HG03378 (cell line): ENCODE results near the gene KLHL40.

Experiments used
- ATAC-seq: cut with Tn5 transposase; IDR thresholded peaks from one replicate; pipeline ENCODE4 v1.9.1; 2021; ENCODE audit warnings: mild to moderate bottlenecking, moderate library complexity; ENCODE audit not compliant: unreplicated experiment

KLHL40 gene

DNA sequence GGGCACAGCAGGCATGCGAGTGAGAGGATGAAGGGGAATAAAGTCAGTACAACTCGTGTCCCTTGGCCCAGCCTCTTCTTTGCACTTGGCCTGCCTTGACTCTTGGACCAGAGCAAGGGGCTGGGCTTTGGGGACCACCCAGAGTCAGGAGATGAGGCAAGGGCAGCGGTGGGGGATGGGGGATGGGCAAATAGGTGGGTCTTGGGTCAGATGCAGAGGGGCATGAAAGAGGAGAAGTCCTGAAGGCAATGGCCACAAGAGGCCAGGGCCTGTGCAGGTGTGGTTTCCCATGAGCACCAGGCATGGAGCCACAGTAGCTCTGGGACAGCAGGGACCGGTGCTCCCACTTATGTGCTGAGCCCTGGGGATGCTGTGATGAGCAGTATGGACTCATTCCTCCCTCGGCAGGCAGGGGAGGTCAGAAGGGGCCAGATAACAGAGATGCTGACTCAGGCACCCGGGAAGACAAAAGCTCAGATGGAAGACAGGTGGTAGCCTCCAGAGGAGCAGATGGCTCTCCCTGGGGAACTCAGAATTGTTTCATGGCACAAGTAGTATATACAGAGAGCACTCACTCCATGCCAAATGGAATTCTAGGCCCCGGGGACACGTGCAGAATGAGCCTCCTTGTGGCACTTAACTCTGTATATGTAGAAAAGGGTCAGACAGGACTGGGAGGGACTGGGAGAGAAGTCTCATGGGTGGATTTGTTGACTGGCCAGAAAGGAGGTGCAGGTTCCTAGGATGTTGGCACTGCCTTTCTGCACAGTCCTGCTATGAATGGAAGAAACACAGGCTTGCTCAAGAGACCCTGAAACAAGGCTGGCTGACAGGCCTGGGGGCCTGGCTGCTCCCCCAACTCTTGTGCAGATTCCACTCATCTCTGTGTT, 17.6 kb upstream of the KLHL40 start:
- ATAC-seq, result no peak

DNA sequence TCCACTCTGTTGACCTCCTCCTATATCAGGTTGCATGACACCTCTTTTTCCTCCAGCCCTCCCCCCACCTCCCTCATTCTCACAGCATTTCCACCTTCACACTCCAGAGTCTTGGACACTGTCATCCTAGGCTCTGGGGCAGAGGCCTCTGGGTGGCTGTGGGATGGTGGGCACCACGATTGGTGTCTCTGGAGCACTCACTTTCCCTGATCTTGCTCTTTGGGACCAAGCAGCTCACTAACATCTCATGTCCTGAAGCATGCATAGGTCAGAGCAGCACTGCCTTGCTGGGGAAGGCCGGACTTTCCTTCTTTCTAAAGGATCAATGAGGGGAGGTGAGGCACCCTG, 16.9 kb upstream of the KLHL40 start:
- no peak for ATAC-seq

DNA sequence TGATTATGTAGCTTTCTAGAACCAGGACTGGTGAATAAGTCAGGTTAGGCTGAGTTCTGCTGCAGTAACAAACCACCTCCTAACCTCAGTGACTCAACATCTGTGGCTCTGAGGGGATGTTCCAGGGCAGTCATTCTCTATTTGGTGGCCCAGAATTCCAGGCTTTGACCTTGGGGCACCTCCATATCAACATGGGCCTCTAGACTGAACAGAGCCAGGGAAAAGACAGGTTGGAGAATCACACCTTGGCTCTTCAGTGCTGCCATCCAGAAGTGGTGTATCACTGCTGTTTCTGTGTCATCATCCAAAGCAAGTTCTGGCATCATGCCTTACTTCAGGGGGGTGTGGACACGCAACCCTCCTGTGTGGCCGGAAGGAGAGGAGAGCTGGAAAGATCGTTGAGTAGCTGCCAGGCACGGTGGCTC, 16.5 kb upstream of the KLHL40 start:
- ATAC-seq, result no peak

DNA sequence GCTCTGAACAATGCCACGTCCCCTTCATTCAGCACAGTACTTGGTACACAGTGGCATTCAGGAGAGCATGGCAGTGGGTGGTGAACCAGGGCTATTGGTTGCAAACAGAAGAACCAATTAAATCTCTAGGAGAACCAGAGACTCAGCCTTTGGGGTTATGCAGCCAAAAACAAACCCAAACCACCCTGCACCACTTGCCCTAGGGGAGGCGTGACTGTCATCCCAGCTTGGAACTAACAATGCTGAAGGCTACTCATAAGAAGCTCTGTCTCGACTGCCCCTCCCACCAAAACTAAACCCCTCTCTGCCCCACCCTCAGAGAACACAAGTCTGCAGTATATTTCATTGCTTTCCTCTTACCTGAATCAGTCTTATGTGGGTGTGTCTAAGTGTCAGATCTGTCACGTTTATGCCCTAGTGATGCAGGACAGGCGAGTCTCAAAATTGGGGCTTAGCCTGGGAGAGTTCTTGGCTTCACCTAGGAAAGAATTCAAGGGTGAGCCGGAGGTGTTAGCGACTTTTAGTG, 15.2 kb upstream of the KLHL40 start:
- ATAC-seq, result no peak

DNA sequence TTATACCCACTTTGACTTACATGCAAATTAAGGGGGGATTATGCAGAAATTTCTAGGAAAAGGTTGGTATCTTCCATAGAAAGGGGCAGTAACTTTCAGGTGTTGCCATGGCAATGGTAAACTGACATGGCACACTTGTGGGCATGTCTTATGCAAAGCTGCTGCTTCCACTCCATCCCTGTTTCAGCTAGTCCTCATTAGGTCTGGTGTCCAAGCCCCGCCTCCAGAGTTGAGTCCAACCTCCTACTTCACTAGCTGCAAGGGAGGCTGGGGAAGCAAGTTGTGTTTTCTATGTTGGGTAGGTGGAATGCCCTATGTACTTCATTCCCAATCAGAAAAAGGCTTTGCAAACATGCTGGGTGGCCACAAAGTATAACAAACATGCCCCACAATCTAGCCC, 14.7 kb upstream of the KLHL40 start:
- ATAC-seq, result no peak

DNA sequence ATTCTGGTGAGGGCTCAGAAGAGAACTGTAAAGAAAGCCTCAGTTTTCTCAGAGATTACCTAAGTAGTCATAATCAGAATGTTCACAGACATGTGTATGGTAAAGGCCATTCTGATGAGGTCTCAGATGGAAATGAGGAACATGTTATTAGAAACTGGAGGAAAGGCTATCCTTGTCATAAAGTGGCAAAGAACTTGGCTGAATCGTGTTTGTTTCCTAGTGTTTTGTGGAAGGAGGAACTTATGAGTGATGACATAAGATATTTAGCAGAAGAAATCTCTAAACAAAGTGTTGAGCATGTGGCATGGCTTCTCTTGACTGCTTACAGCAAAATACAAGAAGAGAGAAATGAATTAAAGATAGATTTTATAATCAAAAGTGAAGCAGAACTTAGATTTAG, 12.8 kb upstream of the KLHL40 start:
- no peak for ATAC-seq

DNA sequence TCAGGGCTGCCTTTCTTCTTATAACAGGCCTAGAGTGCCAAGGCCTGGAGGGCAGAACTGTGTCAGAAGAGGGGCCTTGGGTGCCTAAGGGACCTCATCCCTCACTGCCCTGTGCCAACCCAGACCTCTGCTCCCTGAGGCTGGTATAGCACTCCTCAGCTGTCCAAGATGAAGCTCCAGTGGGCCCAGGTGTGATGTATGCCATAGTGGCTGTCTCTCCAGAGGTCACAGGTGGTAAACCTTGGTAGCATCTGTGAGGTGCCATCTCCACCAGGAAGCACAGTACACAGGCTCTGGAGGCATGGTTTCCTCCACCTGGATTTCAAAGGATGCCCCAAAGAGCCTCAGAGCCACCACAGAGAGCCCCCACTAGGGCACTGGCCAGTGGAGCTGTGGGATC, 12.3 kb upstream of the KLHL40 start:
- no peak for ATAC-seq

DNA sequence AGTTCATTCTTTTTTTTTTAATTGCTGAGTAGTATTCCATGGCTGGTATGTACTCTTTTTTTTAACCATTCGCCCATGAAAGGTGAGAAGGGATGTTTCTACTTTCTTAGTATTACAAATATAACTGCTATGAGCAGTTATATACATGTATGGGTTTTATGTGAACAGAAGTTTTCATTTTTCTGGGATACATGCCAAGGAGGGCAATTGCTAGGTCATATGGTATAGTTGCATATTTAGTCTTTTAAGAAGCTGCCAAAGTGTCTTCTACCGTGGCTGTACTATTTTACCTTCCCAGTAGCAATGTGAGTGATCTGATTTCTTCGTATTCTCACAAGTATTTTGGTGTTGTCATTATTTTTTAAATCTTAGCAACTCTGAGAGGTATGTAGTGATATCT, 11.2 kb upstream of the KLHL40 start:
- no peak for ATAC-seq

DNA sequence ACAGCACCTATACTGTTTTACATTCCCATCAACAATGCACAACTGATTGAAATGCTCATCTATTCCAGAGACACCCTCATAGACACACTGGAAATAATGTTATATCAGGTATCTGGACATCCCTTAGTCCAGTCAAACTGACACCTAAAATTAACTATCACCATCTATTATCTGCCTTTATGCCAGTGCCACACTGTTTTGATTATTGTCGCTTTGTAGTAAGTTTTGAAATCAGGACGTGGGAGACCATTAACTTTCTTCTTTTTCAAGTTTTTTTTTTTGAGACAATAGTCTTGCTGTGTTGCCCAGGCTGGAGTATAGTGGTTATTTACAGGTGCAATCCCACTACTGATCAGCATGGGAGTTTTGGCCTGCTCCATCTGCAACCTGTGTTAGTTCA, 9.4 kb upstream of the KLHL40 start:
- no peak for ATAC-seq

DNA sequence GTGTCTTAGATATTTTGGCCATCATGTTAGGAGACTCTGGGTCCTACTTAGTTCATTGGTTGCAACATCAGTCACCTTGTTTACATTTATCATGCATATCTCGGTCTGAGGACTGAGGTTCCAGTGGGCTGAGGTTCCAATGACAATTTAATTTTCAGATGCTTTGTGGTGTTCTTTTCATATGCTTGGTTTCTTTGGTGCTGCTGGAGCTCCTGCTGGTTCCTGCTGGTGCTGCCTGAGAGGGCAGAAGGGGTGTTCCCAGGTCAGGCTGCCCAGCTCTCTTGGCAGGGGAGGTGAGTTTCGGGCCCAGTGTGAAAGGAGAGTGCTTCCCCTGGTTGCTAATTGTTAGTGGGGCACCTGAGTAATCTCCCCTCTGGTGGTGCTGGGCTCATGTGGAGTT, 6.9 kb upstream of the KLHL40 start:
- ATAC-seq, result no peak

DNA sequence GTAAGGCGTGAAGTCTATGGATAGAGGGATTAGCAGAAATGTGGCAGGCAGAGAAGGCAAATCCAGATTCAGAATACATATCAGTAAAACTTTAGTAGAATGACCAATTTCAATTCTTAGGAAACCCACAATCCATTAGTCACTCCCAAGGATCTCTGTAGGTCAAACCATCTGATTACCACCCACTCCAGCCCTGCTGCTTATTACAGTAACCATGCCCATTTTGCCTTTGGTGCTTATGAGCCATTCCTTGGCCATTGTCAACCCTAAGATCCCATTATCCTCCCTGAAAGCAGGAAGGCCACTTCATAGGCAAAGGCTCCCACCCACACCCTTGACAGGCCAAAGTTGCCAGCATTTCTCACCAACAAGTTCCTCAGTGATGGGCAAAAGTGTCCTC, 5.1 kb upstream of the KLHL40 start:
- no peak for ATAC-seq

DNA sequence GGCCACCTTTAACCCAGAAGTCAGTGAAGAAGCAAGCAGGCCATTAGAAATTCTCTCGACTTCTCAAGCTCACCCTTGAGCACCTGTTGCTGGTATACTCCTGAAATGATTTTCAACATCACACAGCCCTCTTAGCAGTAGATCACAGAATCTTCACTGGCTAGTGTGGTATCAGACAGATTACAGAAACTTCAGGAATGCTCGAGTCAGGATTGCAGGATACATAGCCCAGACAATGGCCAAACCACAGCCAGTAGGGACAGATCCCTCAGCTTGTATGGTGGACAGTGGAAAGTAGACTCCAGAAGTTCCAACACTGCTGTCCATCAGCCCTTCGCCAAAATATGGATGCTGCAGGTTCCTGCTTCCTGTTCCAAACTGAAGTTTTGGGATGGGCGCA, 4.5 kb upstream of the KLHL40 start:
- ATAC-seq, result no peak

DNA sequence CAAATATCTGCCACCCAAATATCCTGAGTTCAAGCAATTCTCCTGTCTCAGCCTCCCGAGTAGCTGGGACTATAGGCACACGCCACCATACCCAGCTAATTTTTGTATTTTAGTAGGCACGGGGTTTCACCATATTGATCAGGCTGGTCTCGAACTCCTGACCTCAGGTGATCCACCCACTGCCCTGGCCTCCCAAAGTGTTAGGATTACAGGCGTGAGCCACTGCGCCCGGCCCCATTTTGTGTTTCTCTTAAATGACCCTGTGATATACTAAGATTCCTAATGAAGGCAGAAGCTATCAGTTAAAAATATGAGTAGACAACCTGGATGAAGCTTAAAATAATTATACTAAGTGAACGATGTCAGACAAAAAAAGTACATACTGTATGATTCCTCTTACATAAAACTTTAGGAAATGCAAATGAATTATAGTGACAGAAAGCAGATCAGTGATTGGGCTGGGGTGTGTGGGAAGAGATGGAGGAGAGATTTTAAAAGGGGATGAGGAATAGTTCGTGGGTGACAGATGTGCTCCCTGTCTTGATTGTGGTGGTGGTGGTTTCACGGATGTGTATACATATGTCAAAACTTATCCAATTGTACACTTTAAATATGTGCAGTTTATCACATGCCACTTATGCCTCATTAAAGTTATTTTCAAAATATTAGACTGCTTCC, 3.8 kb upstream of the KLHL40 start:
- no peak for ATAC-seq

DNA sequence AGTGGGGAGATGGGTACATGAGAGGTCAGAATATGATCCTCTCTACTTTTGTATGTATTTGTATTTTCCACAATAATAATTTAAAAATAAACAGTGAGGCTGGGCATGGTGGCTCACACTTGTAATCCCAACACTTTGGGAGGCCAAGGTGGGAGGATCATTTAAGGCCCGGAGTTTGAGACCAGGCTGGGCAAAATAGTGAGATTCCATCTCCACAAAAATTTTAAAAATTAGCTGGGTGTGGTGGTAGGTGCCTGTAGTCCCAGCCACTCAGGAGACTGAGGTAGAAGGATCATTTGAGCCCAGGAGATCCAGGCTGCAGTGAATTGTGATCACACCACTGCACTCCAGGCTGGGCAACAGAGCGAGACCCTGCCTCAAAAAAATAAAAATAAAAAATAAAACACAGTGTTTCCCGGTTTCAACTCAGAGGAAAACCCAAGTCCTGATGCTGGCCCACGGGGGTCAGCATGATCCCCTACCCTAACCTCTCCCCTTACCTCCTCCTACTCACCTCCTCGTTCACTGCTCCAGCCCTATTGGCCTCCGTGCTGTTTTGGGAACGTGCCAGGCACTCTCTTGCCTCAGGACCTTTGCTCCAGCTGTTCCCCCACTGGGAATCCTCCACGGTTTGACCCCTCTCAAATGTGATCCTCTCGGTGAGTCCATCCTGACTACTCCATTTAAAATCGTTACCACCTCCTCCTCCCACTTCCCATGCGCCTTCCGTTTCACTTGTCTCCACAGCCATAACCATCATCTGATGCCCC, 2.9 kb upstream of the KLHL40 start:
- no peak for ATAC-seq

DNA sequence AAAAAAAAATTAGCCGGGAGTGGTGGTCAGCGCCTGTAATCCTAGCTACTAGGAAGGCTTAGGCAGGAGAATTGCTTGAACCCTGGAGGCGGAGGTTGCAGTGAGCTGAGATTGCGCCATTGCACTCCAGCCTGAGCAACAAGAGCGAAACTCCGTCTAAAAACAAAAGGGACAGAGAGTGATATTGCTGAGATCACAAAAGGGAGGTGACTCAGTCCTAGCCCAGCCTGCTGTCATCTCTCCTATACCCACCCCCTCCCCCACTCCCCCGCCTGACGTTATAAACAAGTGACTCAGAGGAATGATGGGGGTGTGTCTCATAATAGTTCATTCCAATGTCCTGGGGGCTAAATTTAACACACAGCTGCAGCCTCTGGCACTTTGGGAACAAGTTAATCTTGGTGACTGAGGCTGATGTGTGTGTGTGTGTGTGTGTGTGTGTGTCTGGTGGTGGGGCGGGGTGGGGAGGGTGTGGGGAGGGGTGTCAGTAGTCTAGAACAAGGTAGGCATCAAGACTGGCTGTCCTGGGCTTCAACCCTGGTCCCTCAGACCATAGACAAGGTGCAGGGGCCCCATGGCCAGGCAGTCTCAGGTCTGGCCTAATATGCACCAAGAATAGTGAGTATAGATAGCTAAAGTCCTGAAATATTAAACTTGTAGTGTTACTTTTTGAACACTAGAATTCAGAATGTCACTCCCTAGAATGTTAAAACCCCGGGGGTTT, 1.3 kb upstream of the KLHL40 start:
- ATAC-seq, result no peak

DNA sequence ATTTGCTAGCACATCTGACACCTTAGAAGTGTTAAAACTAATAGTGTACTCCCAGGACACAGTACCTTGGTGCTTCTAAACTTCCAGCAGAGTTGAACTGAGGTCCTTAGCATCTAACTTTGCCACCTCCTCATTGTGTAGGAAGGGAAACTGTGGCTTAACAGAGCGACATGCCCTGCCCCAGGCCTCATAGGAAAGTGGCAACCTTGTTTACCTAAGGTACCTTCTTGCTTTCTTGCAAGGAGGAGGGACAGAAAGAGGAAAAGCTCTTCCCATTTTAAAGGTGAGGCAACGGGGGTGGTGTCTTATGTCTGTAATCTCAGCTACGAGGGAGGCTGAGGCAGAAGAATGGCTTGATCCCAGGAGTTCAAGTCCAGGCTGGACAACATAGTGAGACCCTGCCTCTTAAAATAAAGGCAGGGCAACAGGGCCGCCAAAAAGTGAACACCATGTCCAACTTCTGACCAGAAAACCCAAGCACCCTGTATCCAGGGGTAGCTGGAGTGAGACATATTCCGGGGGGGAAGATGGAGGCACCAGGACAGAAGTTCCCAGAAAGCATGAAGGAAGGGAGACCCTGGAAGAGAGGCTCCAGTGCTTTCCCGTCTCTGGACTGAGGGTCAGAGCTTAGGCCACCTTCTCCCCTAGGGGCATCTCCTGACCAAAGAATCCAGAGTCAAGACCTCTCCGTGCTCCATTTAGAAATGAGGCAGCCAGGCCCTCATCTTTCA, 540 bp upstream of the KLHL40 start:
- no peak for ATAC-seq

DNA sequence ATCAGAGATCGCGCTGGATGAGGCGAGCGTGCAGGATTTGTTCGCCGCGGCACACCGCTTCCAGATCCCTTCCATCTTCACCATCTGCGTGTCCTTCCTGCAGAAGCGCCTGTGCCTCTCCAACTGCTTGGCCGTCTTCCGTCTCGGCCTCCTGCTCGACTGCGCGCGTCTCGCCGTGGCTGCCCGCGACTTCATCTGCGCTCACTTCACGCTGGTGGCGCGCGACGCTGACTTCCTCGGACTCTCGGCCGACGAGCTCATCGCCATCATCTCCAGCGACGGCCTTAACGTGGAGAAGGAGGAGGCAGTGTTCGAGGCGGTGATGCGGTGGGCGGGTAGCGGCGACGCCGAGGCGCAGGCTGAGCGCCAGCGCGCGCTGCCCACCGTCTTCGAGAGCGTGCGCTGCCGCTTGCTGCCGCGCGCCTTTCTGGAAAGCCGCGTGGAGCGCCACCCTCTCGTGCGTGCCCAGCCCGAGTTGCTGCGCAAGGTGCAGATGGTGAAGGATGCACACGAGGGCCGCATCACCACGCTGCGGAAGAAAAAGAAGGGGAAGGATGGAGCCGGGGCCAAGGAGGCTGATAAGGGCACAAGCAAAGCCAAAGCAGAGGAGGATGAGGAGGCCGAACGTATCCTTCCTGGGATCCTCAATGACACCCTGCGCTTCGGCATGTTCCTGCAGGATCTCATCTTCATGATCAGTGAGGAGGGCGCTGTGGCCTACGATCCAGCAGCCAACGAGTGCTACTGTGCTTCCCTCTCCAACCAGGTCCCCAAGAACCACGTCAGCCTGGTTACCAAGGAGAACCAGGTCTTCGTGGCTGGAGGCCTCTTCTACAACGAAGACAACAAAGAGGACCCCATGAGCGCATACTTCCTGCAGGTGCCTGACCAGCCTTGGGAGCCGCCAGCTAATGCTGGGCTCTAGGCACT, 819 bp downstream of the KLHL40 start:
- no peak for ATAC-seq

DNA sequence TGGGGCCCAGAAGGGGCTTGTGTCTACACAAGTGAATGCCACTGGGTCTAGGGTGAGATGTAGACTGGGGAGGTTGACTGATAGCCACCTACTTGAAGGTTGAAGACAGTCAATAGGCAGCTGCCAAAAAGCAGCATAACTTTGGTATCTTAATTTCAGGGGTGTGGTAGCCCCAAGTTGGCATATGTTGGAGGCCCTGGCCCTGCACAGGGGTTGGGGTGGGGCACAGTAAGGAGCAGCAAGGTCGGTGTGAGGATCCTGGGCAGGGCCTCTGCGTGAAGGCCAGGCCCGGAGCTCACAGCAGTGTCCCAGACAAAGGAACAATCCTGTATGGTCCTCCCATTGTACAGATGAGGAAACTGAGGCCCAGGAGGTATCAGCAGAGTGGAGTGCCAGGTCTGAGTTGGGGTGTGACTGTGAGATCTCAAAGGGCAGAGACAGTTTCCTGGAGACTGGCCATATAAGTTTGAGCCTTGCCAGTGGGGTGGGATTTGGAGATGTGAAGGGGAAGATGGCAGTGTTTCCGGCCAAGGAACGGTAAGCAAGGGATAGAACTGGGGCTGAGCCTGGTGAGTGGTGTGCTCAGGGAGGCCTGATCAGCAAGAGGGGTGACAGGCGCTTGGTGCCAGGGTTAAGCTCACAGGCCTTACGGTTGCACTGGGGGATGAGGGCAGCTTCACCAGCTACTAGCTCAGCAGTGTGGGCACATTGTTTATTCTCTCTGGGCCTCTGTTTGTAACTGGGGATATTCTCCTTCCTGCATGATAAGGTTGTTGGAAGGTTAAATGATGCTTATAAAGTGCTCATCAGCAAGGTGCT, 1.7 kb downstream of the KLHL40 start:
- no peak for ATAC-seq
